ENCODE results near the gene VANGL2.

GRCh38 chr1:160400646-160401486 lies 502 bp downstream of the VANGL2 start:
- TF ChIP-seq CTCF (conservative IDR thresholded peaks at IDR 0.05; ENCODE audit: low read length) = no peak
- TF ChIP-seq EZH2phosphoT487 (IDR thresholded peaks at IDR 0.05; ENCODE audit: borderline replicate concordance, low read depth, low read length) = no peak

Data from OCI-LY7 (cell line).